ES-I3 (cell line): ENCODE data around the gene BRPF1.

Source experiments
- H3K36me3 ChIP-seq: 2 replicates; pipeline ENCODE4 v1.6.1; 2013; ENCODE audit warnings: mild to moderate bottlenecking, low read length, control low read depth, moderate library complexity; ENCODE audit not compliant: insufficient read depth
- H3K4me1 ChIP-seq: 2 replicates; pipeline ENCODE4 v1.6.1; 2013; ENCODE audit warnings: mild to moderate bottlenecking, control low read depth, low read length; ENCODE audit not compliant: insufficient read depth
- H3K9ac ChIP-seq: 2 replicates; pipeline ENCODE4 v1.6.1; 2013; ENCODE audit warnings: low read depth, mild to moderate bottlenecking, low read length, moderate library complexity
- H3K9me3 ChIP-seq: 2 replicates; pipeline ENCODE4 v1.6.1; 2013; ENCODE audit warnings: mild to moderate bottlenecking, low read length, moderate library complexity; ENCODE audit not compliant: control insufficient read depth, insufficient read depth

BRPF1 gene

DNA sequence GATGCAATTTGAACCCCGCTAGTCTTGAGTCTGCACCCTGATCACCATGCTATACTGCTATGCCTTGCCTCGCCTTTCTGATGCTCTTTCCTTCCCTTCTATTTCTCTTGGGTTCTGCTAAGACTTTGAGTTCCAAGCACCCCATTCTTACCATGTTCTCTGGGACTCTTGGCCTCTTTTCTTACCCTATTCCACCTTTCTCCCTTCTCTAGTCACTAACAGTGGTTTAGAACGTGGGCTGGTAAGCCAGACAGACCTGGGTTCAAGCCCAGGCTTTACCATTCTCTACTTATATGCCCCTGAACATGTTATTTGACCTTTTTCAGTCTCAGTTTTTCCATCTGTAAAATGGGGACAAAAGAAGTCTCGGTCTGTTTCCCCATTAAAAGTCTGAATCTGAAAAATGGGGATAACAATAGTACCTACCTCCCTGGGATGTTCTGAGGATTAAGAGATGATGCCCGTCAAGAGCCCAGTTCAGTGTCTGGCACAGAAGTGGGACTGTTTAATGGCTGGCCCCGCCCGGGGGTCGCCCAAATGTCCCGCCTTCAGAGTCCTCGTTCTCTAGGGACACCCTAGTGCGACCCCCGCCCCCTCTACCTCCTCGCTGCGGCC is 60.4 kb downstream of the BRPF1 start:
- H3K4me1 ChIP-seq, result no peaks in the 10 kb centered on the region; the same call in 1 of the 2 replicates
- H3K36me3 ChIP-seq, result peaks cover 4% of the 10 kb centered on the region
- H3K9ac ChIP-seq, result peak overlapping the region; percentile 81
- no peaks in the 10 kb centered on the region for H3K9me3 ChIP-seq

DNA sequence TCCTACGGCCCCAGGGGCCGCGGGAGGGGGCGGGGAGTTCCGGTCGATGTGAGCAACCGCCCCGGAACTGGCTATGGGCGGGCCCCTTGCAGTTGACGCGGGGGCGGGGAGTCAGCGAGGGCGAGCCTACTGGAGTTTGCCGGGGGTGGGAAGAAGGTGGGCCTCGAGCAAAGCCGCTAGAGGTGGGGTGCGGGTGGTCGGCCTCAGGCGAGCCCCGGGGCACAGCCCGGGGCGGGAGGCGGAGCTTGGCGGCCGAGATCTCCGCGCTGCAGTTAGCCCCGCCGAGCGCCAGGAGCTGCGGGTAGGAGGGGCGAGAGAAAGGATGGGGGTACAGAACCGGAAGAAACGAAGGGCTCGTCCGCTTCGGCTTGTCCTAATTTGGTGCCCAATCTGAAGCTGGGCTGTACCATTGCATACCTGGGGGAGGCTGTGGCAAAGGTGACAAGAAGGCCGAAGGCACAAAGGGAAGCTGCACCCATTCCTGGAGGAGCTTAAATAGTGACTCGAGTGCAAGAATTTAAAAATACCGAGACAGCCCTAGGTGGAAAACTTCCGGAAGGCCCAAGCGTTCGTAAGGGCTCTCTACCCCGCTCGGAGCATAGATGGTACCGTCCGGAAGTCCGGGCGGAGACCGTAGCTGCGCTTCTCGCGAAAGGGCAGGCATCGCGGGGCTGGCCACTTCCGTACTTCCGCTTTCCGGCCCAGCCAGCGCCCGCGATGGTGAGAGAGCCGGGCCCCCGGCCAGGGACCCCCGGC is 61.0 kb downstream of the BRPF1 start, which contains the start of the genes ARPC4 and TADA3:
TSS of gene ARPC4 (plus strand) at position 678 of the 756 bp plus-strand sequence. CDS start at position 718, 40 bp downstream.
TSS of gene TADA3 (minus strand) at position 69 of the 756 bp plus-strand sequence. CDS start 1,007 bp downstream, outside the sequence.
- peaks cover 4% of the 10 kb centered on the region for H3K36me3 ChIP-seq

DNA sequence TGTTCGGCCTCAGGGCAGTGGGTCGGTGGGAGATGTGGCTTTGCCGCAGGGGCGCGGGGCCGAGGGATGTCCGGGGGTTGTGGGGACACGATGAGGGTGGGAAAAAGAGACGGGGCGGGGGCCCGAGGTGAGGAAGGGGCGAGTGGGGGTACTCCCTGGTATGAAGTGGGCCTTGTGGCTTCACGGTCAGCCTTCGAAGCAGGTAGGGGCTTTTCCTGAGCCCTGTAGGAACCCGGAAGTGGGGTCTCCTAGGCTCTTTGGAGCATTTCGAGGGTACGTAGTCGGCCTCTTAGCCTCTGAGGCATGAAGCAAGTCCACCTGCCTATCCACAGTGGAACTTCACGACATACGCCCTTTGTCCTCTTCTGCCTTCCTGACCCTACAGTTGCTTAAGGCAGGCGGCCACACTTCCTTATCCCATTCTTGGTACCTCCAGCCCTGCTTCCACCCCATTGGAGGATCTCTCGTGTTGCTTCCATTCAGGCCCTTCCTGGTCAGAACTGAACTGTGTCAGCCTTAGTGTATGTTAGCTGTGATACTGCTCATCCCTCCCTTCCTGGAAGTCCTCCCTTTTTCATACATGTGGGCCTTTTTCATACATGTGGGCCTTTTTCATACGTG is 61.7 kb downstream of the BRPF1 start:
- Histone ChIP-seq H3K9ac (peak overlapping the region; percentile 81), H3K36me3 (peaks cover 6% of the 10 kb centered on the region), H3K4me1 (no peaks in the 10 kb centered on the region; the same call in 1 of the 2 replicates), H3K9me3 (no peaks in the 10 kb centered on the region)

More for the DNA sequence above, 61.0 kb downstream of the BRPF1 start, which contains the start of the genes ARPC4 and TADA3:
- Histone ChIP-seq H3K9me3 (no peaks in the 10 kb centered on the region), H3K9ac (peak within 1 kb of the TSS; percentile 81), H3K4me1 (no peaks in the 10 kb centered on the region; the same call in 1 of the 2 replicates)

DNA sequence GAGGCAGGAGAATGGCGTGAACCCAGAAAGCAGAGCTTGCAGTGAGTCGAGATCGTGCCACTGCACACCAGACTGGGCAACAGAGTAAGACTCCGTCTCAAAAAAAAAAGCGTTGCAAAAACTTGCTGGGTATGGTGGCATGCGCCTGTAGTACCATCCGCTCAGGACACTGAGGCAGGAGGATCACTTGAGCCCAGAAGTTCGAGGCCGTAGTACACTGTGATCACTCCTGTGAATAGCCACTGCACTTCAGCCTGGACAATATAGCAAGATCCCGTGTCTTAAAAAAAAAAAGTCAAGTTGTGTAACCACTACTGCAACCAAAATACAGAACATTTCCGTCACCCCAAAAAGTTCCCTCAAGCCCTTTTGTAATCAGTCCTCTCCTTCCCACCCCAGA is 62.9 kb downstream of the BRPF1 start:
- Histone ChIP-seq H3K9ac (no peak overlapping the region), H3K36me3 (peaks cover 13% of the 10 kb centered on the region), H3K9me3 (no peaks in the 10 kb centered on the region), H3K4me1 (no peaks in the 10 kb centered on the region; the same call in 1 of the 2 replicates)

DNA sequence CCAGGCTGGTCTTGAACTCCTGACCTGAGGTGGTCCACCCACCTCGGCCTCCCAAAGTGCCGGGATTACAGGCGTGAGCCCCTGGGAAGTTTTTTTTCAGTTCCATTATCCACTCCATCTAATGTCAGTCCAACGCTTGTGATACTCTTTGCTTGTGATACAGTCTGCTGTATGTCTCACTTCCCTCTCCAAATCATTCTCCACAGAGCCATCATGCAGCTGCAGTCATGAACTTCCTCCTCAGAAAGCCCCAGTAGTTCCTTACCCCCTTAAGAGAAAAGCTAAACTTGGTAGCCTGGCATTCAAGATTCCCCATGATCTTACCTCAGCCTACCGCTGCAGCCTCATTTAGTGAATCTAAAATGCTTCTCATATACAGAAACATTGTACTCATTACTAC is 63.7 kb downstream of the BRPF1 start:
- Histone ChIP-seq H3K9ac (no peak overlapping the region), H3K36me3 (peaks cover 21% of the 10 kb centered on the region)

DNA sequence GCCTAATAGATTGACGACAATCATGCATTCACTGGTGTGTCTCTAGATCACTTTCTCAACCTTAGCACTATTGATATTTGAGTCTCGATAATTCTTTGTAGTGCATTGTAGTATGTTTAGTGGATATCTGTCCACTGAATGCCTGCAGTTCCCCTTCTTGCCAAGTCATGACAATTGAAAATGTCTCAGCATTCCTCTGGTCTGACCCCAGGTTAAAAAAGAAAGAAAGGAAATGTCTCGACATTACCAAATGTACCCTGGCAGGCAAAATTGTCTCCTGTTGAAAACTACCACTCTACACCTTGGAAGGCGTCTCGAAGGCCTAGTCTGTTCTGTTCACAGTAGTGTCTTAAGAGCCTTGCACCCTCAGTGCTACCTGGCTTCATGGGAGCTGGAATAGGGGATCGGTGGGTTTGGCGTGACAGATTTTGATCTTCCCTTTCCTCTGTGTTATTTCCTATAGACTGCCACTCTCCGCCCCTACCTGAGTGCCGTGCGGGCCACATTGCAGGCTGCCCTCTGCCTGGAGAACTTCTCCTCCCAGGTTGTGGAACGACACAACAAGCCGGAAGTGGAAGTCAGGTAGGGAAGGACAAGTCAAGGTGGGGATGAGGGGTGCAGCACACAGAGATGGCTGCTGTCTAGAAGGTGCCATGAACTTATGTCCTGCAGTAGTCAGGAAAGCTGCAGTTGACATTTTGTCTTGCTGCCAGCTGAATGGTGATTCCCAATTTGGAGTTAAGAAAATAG is 65.8 kb downstream of the BRPF1 start:
- peaks cover 25% of the 10 kb centered on the region for H3K36me3 ChIP-seq
- H3K9ac ChIP-seq, result no peak overlapping the region
- no peaks in the 10 kb centered on the region; the same call in 1 of the 2 replicates for H3K4me1 ChIP-seq
- no peaks in the 10 kb centered on the region for H3K9me3 ChIP-seq

More for the DNA sequence above, 63.7 kb downstream of the BRPF1 start:
- Histone ChIP-seq H3K4me1 (no peaks in the 10 kb centered on the region; the same call in 1 of the 2 replicates), H3K9me3 (no peaks in the 10 kb centered on the region)
